IPS-18a (cell line): ENCODE measurements around the gene ZAP70.

Source experiments
- H3K27ac ChIP-seq: one replicate; pipeline ENCODE4 v1.5.1; 2013; ENCODE audit warnings: low read length
- H3K27me3 ChIP-seq: one replicate; pipeline ENCODE4 v1.6.1; 2013; ENCODE audit warnings: mild to moderate bottlenecking, low read length; ENCODE audit not compliant: control insufficient read depth, insufficient read depth
- H3K36me3 ChIP-seq: one replicate; pipeline ENCODE4 v1.6.1; 2013; ENCODE audit warnings: low read depth, low read length; ENCODE audit not compliant: control insufficient read depth
- H3K4me1 ChIP-seq: one replicate; pipeline ENCODE4 v1.6.1; 2013; ENCODE audit warnings: low read depth, low read length; ENCODE audit not compliant: control insufficient read depth
- H3K4me3 ChIP-seq: one replicate; pipeline ENCODE4 v1.5.1; 2013; ENCODE audit warnings: low read length
- H3K9ac ChIP-seq: one replicate; pipeline ENCODE4 v1.6.1; 2013; ENCODE audit warnings: mild to moderate bottlenecking, low read length, moderate library complexity
- H3K9me3 ChIP-seq: one replicate; pipeline ENCODE4 v1.6.1; 2013; ENCODE audit warnings: low read depth, low read length; ENCODE audit not compliant: control insufficient read depth

The ZAP70 gene

DNA sequence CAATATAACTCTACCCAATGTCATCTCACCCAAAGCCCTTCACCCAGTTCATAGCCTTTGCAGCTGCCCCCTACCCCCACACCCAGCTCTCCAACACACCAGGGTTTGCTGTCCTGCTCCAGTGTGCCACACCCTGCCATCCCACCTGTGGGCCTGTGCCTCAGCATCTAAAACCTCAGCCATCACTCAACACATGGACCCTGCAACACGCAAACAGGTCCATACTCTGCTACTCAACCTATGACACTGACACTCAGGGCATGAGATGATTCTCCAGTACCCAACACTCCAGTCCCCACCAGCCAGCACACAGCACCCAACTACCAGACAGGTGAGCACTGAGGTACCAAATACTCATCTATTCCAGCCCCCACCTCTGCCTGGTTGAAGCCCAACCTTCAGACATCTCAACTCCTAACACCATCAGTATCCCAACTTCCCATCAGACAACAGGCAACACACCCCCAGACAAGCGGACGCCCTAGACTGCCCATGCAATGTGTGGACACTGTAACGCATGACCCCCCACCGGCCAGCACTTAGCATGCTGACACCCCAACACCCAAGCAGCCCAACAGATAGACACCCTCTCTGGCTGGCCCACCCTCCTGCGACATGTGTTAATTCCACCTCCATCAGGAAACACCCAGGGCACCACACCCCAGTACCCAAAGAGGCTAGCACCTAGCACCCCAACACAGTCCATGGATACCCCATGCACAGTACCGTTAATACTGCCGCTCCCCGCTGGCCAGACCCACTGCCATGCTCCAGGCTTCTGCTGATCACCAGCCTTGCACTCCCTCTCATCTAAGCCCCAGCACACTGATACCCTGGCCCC, 25.0 kb downstream of the ZAP70 start:
- Histone ChIP-seq H3K27me3 (no peaks in the 10 kb centered on the region), H3K36me3 (no peaks in the 10 kb centered on the region), H3K4me3 (no peak overlapping the region)

DNA sequence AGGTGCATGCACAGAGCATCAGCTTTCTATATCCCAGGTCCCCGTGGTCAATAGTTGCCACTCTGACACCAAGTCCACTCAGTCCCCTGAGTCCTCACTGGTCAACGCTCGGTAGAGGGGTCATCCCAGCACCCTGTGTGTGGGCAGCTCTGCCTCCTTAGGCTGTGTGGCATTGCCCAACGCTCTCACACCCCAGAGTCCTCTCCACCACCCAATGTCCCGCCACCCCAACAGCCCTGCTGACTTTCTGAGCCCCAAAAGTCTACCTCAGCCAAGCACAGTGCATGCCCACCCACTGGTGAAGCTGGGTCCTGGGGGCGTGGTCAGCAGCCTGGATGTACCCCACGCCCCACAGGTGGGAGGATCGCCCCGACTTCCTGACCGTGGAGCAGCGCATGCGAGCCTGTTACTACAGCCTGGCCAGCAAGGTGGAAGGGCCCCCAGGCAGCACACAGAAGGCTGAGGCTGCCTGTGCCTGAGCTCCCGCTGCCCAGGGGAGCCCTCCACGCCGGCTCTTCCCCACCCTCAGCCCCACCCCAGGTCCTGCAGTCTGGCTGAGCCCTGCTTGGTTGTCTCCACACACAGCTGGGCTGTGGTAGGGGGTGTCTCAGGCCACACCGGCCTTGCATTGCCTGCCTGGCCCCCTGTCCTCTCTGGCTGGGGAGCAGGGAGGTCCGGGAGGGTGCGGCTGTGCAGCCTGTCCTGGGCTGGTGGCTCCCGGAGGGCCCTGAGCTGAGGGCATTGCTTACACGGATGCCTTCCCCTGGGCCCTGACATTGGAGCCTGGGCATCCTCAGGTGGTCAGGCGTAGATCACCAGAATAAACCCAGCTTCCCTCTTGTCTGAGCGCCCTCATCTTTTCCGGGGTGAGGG, 25.9 kb downstream of the ZAP70 start:
- Histone ChIP-seq H3K36me3 (no peaks in the 10 kb centered on the region), H3K4me1 (no peaks in the 10 kb centered on the region), H3K27me3 (no peaks in the 10 kb centered on the region), H3K9me3 (no peaks in the 10 kb centered on the region), H3K4me3 (no peak overlapping the region), H3K27ac (no peak overlapping the region), H3K9ac (no peak overlapping the region)

More for the DNA sequence above, 25.0 kb downstream of the ZAP70 start:
- H3K9me3 ChIP-seq, result no peaks in the 10 kb centered on the region
- no peak overlapping the region for H3K27ac ChIP-seq
- no peak overlapping the region for H3K9ac ChIP-seq
- H3K4me1 ChIP-seq, result no peaks in the 10 kb centered on the region

DNA sequence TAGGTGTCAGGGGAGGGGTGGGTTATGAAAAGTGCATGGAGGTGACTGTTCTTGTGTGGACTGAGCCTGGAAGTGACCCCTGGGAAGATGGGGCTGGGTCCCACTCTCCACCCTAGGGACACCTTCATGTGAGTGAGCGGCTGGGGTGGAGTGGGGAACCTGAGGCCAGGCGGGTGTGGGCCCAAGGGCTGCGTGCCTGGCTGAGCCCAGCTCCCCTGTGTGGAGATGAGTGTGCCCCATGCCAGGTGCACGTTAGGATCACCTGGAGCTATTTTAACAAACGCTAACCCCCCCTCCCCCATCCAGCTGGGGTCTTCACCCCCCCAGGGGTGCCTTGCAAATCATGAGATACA, 26.5 kb downstream of the ZAP70 start:
- Histone ChIP-seq H3K36me3 (no peaks in the 10 kb centered on the region), H3K9me3 (no peaks in the 10 kb centered on the region), H3K4me1 (no peaks in the 10 kb centered on the region), H3K27ac (no peak overlapping the region), H3K9ac (no peak overlapping the region), H3K4me3 (no peak overlapping the region), H3K27me3 (no peaks in the 10 kb centered on the region)

DNA sequence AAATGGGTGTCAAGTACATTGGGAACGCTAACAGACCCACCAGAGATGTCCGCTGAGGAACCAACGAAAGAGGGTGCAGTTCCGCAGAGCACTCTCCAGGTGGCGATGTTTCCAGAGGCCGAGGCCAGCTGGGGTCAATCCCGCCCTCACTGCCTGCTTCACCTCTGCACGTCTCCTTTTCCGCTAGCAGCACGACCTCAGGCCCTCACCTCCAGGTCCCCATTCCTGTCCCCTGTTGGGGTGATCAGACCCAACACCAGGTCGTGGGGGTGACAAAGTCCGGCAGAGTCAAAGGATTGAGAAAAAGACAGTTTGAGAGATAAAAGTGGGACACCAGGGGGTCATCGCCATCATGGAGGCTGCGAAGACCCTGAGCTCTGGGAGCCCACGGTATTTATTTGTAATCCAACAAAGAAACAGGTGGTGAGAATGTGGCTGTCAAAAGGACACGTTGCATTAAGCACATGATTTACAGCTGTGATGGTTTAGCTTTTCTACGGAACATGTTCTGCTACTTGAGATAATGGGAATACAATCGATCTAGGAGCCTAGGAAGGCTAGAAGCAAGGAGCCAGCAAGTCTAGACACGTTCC, 27.3 kb downstream of the ZAP70 start:
- H3K27me3 ChIP-seq, result no peaks in the 10 kb centered on the region
- no peak overlapping the region for H3K9ac ChIP-seq
- no peak overlapping the region for H3K27ac ChIP-seq
- no peak overlapping the region for H3K4me3 ChIP-seq
- H3K4me1 ChIP-seq, result no peaks in the 10 kb centered on the region
- no peaks in the 10 kb centered on the region for H3K9me3 ChIP-seq
- no peaks in the 10 kb centered on the region for H3K36me3 ChIP-seq

DNA sequence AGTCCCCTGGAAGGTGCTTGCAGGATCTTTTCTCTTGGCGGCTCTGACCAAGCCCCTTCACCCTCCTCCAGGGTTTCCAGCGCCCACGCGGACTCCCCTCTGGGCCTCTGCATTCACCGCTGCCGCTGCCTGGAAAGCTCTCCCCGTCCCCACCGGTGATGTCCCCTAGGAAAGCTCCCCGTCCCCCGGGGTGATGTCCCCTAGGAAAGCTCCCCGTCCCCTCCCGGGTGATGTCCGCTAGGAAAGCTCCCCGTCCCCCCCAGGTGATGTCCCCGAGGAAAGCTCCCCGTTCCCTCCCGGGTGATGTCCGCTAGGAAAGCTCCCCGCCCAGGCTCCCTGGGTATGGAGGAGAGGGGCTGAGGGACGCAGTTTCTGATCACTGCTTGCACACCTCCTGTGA, 27.9 kb downstream of the ZAP70 start:
- Histone ChIP-seq H3K9ac (no peak overlapping the region), H3K27me3 (no peaks in the 10 kb centered on the region), H3K9me3 (no peaks in the 10 kb centered on the region), H3K4me3 (no peak overlapping the region), H3K36me3 (no peaks in the 10 kb centered on the region), H3K4me1 (no peaks in the 10 kb centered on the region), H3K27ac (no peak overlapping the region)

DNA sequence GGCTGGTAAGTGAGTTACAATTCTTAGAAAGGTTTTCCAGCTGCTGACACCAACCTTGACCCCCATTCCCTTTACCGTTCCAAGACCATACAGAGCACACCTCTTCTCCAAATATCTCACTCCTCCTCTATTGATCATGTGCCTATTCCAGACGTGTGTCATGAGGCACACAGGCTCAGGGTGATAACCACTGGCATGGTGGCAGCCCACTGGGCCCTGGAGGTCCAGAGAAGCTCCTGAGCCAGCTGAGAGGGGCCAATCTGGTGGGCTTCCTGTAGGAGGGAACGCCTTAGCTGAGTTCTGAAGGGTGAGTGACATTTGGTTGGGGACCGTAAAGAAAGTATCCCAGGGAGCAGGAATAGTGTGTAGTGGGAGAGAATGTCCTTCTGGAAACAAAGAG, 28.3 kb downstream of the ZAP70 start:
- Histone ChIP-seq H3K4me1 (no peaks in the 10 kb centered on the region), H3K9ac (no peak overlapping the region), H3K27ac (no peak overlapping the region), H3K4me3 (no peak overlapping the region), H3K9me3 (no peaks in the 10 kb centered on the region), H3K36me3 (no peaks in the 10 kb centered on the region), H3K27me3 (no peaks in the 10 kb centered on the region)

DNA sequence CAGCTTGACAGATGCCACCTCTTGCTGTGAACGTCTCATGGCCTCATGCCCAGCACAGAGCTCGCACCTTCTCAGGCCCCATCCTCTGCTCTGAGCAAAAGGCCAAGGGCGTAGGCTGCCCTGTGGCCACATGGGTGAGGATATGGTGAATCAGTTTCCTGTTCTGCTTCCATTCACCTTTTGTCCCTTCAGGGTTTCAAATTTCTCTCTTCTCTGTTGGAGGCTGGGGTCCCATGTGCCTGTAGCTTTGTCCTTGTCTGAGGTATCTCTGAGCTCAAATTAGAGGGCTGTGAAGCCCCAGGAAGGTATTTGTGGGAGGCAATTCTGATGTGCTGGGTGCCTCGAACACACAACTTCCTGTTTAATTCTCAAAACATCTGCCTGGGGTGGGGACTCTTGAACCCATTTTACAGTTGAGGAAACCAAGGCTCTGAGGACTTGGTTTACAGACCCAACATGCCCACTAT, 29.0 kb downstream of the ZAP70 start:
- Histone ChIP-seq H3K4me3 (no peak overlapping the region), H3K36me3 (no peaks in the 10 kb centered on the region), H3K27ac (no peak overlapping the region), H3K9me3 (no peaks in the 10 kb centered on the region), H3K4me1 (no peaks in the 10 kb centered on the region), H3K27me3 (no peaks in the 10 kb centered on the region), H3K9ac (no peak overlapping the region)

DNA sequence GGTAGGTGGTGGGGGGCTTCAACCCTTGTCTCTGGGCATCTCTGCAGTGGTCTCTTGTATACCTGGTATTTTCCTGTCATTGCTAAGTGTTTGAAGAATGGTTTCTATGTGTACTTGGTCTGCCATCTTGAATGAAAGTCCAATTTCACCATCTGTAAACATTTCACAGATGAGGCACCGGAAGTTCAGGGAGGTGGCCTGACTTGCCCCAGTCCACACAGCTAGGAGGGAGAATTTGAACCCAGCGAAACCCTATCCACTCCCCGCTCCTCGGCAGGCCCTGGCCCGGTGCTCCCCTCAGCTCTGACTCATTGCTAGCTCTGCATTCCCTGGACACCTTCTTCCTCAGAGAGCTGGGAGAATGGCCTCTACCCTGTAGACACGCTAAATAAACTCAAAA, 30.5 kb downstream of the ZAP70 start:
- Histone ChIP-seq H3K27me3 (no peaks in the 10 kb centered on the region), H3K4me1 (no peaks in the 10 kb centered on the region), H3K4me3 (no peak overlapping the region), H3K36me3 (no peaks in the 10 kb centered on the region), H3K9ac (no peak overlapping the region), H3K27ac (no peak overlapping the region), H3K9me3 (no peaks in the 10 kb centered on the region)

DNA sequence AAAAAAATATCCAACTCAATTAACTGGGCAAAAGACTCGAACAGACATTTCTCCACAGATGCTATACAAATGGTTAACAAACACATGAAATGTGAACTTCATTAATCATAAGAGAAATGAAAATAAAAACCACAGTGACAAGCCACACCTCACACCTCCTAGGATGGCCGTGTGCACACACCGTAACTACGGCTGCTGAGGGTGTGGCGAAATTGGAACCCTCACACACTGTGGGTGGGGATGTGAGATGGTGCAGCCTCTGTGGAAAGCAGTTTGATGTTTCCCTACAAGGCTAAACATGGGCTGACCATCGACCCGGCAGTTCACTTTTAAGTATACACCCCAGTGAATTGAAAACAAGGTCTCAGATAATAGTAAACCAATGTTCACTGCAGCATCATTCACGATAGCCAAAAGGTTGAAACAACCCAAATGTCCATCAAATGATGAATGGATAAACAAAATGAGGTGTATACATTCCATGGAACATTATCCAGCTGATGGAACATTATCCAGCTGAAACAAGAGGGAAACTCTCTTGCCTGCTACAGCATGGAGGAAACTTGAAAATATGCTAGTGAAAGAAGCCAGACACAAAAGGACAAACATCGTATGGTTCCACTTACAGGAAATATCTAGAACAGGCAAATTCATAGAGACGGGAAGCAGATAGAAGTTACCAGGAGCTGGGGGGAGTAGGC, 32.2 kb downstream of the ZAP70 start:
- H3K9ac ChIP-seq, result no peak overlapping the region
- no peaks in the 10 kb centered on the region for H3K9me3 ChIP-seq
- no peaks in the 10 kb centered on the region for H3K27me3 ChIP-seq
- no peaks in the 10 kb centered on the region for H3K4me1 ChIP-seq
- H3K27ac ChIP-seq, result no peak overlapping the region
- no peak overlapping the region for H3K4me3 ChIP-seq
- no peaks in the 10 kb centered on the region for H3K36me3 ChIP-seq

DNA sequence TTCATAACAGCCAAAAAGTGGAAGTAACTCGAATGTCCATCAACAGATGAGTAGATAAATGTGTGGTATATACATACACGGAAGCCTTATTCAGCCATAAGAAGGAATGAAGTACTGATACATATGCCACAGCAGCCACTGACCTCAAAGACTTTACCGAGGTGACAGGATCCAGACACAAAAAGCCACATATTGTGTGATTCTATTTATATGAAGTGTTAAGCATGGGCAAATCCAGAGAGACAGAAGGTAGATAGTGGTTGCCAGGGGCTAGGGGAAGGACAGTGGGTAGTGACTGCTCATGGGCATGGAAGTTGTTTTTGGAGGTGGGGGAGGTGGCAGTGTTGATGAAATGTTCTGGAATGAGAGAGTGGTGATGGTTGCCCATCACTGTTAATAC, 33.9 kb downstream of the ZAP70 start:
- no peaks in the 10 kb centered on the region for H3K27me3 ChIP-seq
- no peak overlapping the region for H3K27ac ChIP-seq
- H3K4me1 ChIP-seq, result peaks cover 5% of the 10 kb centered on the region
- H3K36me3 ChIP-seq, result no peaks in the 10 kb centered on the region
- no peaks in the 10 kb centered on the region for H3K9me3 ChIP-seq
- no peak overlapping the region for H3K9ac ChIP-seq
- no peak overlapping the region for H3K4me3 ChIP-seq

DNA sequence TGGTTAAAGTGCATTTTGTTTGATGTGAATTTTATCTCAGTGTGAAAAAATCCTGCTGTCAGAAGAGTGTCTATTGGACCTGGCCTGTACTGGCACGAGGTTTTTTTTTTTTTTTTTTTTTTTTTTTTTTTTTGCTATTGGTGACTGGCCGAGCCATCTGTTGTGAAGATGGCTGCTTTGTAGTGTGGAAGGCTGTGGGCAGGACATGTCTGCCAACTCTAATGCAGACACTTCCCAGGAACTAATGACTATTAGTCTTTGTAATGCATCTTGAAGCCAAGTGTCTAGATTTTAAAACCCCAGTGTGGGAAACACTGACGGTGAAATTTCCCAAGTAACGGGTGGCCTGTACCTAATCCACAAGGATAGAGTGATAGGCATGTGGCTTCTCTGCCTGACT, 34.3 kb downstream of the ZAP70 start:
- no peaks in the 10 kb centered on the region for H3K36me3 ChIP-seq
- peaks cover 10% of the 10 kb centered on the region for H3K4me1 ChIP-seq
- no peaks in the 10 kb centered on the region for H3K9me3 ChIP-seq
- no peak overlapping the region for H3K9ac ChIP-seq
- H3K27me3 ChIP-seq, result no peaks in the 10 kb centered on the region
- no peak overlapping the region for H3K27ac ChIP-seq
- H3K4me3 ChIP-seq, result no peak overlapping the region
